ENCODE measurements around the gene EXOC1. TPM values are rescaled to one million over a fixed set of nuclear protein-coding genes. Genes with fewer than 3 reads are reported as not detected.
A peak's percentile ranks its signal among the peaks of the same experiment; 100 is the strongest.

EXOC1 gene
- total RNA-seq, 3 donors from 2014 or later = 37.4 to 54.4 (median 45.6) TPM

- H3K27me3 ChIP-seq = no peaks in the 10 kb centered on the region
- DNase-seq (ENCODE audit: low spot score in 2 of 2) = no peak
- H3K36me3 ChIP-seq = no peaks in the 10 kb centered on the region
- intact Hi-C loops (cut with DNase I; ENCODE audit: low total_unique reads) = no loop called here
- H3K4me1 ChIP-seq = peaks cover 0 to under 1% of the 10 kb centered on the region in 2 donors
- H3K4me3 ChIP-seq = no peak overlapping the region
- H3K27ac ChIP-seq = no peak overlapping the region
- H3K9me3 ChIP-seq = no peaks in the 10 kb centered on the region
- TF ChIP-seq POLR2AphosphoS5 (IDR thresholded peaks at IDR 0.05) (no peak), CTCF (IDR thresholded peaks at IDR 0.05) (no peak), POLR2A (IDR thresholded peaks at IDR 0.05) (no peak)
These were observed 3.7 kb upstream of the EXOC1 start for GRCh38 chr4:55849724-55850123.

- DNase-seq (ENCODE audit: low spot score in 2 of 2) = peak in 1 of 2 donors; percentile 30
- peaks cover 0 to 9% of the 10 kb centered on the region in 2 donors for H3K4me1 ChIP-seq
- TF ChIP-seq CTCF (IDR thresholded peaks at IDR 0.05) = no peak
- no peak for TF ChIP-seq POLR2AphosphoS5 (IDR thresholded peaks at IDR 0.05)
- TF ChIP-seq POLR2A (IDR thresholded peaks at IDR 0.05) = no peak
- no peaks in the 10 kb centered on the region for H3K27me3 ChIP-seq
- H3K27ac ChIP-seq = no peak overlapping the region
- no peaks in the 10 kb centered on the region for H3K9me3 ChIP-seq
- no peaks in the 10 kb centered on the region for H3K36me3 ChIP-seq
- H3K4me3 ChIP-seq = no peak overlapping the region
- intact Hi-C loops (cut with DNase I; ENCODE audit: low total_unique reads) = no loop called here
These were observed 1.6 kb upstream of the EXOC1 start for GRCh38 chr4:55851885-55852284.

- H3K27me3 ChIP-seq = no peaks in the 10 kb centered on the region
- no peaks in the 10 kb centered on the region for H3K36me3 ChIP-seq
- intact Hi-C loops (cut with DNase I; ENCODE audit: low total_unique reads) = no loop called here
- peak overlapping the region; percentile 88 to 94 for H3K27ac ChIP-seq
- peaks cover 0 to 9% of the 10 kb centered on the region in 2 donors for H3K4me1 ChIP-seq
- no peak for DNase-seq (ENCODE audit: low spot score in 2 of 2)
- H3K9me3 ChIP-seq = no peaks in the 10 kb centered on the region
- TF ChIP-seq CTCF (IDR thresholded peaks at IDR 0.05) (no peak), POLR2A (IDR thresholded peaks at IDR 0.05) (no peak), POLR2AphosphoS5 (IDR thresholded peaks at IDR 0.05) (no peak)
- peak overlapping the region; percentile 84 to 98 (median 91) for H3K4me3 ChIP-seq
These were observed 681 bp downstream of the EXOC1 start for GRCh38 chr4:55854129-55854528.

GRCh38 chr4:55857586-55857985 lies 4.1 kb downstream of the EXOC1 start:
- H3K4me1 ChIP-seq = peaks cover 0 to 9% of the 10 kb centered on the region in 2 donors
- H3K27ac ChIP-seq = no peak overlapping the region

GRCh38 chr4:55859711-55860110 lies 6.3 kb downstream of the EXOC1 start:
- Histone ChIP-seq H3K27me3 (no peaks in the 10 kb centered on the region), H3K36me3 (no peaks in the 10 kb centered on the region), H3K4me3 (no peak overlapping the region), H3K4me1 (peaks cover 0 to 8% of the 10 kb centered on the region in 2 donors), H3K9me3 (no peaks in the 10 kb centered on the region), H3K27ac (no peak overlapping the region)
- TF ChIP-seq CTCF (IDR thresholded peaks at IDR 0.05) (no peak), POLR2AphosphoS5 (IDR thresholded peaks at IDR 0.05) (no peak), POLR2A (IDR thresholded peaks at IDR 0.05) (no peak)
- intact Hi-C loops (cut with DNase I; ENCODE audit: low total_unique reads) = no loop called here
- DNase-seq (ENCODE audit: low spot score in 2 of 2) = no peak

More at GRCh38 chr4:55857586-55857985, 4.1 kb downstream of the EXOC1 start:
- Histone ChIP-seq H3K36me3 (no peaks in the 10 kb centered on the region), H3K9me3 (no peaks in the 10 kb centered on the region), H3K27me3 (no peaks in the 10 kb centered on the region), H3K4me3 (no peak overlapping the region)
- intact Hi-C loops (cut with DNase I; ENCODE audit: low total_unique reads) = no loop called here
- TF ChIP-seq POLR2AphosphoS5 (IDR thresholded peaks at IDR 0.05) (no peak), CTCF (IDR thresholded peaks at IDR 0.05) (no peak), POLR2A (IDR thresholded peaks at IDR 0.05) (no peak)
- no peak for DNase-seq (ENCODE audit: low spot score in 2 of 2)
